IPS-15b (cell line): ENCODE data around the gene ACYP1.
A peak's percentile ranks its signal among the peaks of the same experiment; 100 is the strongest.

ENCODE experiments used
- H3K27me3 ChIP-seq: one replicate; pipeline ENCODE4 v1.6.1; 2013; ENCODE audit warnings: low read length; ENCODE audit not compliant: control insufficient read depth, insufficient read depth
- H3K36me3 ChIP-seq: one replicate; pipeline ENCODE4 v1.6.1; 2013; ENCODE audit warnings: low read length; ENCODE audit not compliant: control insufficient read depth, insufficient read depth
- H3K4me1 ChIP-seq: one replicate; pipeline ENCODE4 v1.6.1; 2013; ENCODE audit warnings: mild to moderate bottlenecking, low read length; ENCODE audit not compliant: control insufficient read depth, insufficient read depth
- H3K4me3 ChIP-seq: one replicate; pipeline ENCODE4 v1.5.1; 2013; ENCODE audit warnings: low read depth, low read length
- H3K9ac ChIP-seq: one replicate; pipeline ENCODE4 v1.6.1; 2013; ENCODE audit warnings: low read depth, mild to moderate bottlenecking, low read length
- H3K9me3 ChIP-seq: one replicate; pipeline ENCODE4 v1.6.1; 2013; ENCODE audit warnings: mild to moderate bottlenecking, low read length; ENCODE audit not compliant: control insufficient read depth, insufficient read depth

Gene ACYP1

DNA sequence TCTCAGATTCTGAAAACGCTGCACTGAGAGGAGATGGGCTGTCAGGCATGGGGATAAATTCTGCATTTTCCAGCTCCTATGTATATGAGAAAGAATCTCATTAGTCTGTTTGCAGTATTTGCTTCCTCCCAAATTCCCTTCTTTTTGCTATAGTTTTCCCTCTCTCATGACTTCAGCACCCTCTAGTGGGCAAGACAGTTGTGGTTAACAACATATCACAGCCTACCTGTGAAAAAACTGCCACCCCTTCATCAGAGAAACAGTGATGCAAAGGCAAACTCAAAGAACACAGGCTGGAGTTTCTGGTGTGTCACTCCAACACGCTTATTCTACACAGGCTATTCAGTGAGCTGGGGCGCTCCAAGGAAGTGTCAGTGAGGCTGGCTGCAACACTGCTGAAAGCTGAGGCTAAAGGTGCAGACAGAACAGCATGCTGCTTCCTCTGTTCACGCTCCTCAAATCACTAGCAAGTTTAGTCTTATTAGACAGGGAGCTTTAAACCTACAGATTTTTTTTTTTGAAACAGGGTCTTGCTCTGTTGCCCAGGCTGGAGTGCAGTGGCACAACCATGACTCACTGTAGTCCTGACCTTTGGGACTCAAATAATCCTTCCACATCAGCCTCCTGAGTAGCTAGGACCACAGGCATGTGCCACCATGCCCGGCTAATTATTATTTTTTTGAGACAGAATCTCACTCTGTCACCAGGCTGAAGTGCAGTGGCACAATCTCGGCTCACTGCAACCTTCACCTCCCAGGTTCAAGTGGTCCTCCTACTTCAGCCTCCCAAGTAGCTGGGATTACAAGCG, 24.9 kb upstream of the ACYP1 start:
- no peak overlapping the region for H3K4me3 ChIP-seq
- no peaks in the 10 kb centered on the region for H3K27me3 ChIP-seq
- H3K36me3 ChIP-seq: peaks cover 22% of the 10 kb centered on the region

DNA sequence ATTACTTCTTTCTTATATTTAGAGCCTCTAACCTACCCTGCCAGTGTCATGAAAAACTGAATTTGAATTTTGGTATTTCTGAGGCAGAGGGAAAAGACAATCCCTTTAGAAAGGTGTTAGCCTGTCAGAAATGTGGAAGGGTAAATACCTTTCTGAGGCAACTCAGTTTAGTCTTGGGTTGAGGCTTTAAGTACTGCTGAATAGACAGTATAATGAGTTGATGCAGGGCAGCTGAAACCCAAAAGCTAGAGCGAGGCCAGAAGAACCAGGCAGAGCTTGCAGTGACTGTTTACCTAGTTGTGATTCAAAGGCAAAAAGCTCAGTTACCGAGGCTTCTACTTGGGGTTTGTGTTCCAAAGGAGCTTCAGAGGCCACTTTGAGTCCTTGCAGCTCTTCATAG, 24.3 kb upstream of the ACYP1 start:
- H3K4me1 ChIP-seq: peaks cover 3% of the 10 kb centered on the region
- no peaks in the 10 kb centered on the region for H3K27me3 ChIP-seq
- no peak overlapping the region for H3K9ac ChIP-seq
- H3K4me3 ChIP-seq: no peak overlapping the region
- no peaks in the 10 kb centered on the region for H3K9me3 ChIP-seq
- H3K36me3 ChIP-seq: peaks cover 23% of the 10 kb centered on the region

More for the DNA sequence above, 24.9 kb upstream of the ACYP1 start:
- Histone ChIP-seq H3K4me1 (peaks cover 3% of the 10 kb centered on the region), H3K9me3 (no peaks in the 10 kb centered on the region), H3K9ac (no peak overlapping the region)

DNA sequence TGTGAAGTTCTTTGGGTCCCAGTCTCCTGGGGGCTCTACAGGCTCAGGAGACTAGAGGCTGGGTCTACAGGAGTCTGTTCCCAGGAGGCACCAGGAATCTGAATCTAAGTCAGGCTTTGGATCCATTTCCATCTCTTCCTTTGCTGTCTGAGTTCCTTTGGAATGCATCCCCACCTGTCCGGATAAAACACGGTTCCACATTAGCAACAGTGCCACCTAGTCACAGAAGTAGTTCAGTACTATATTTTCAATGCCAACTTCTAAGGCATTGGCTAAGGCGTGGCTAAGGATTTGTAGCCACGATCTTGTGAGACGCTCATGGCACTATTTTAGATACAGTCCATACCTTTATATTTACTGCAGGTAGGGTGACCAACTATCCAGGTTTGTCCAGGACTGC, 20.7 kb upstream of the ACYP1 start:
- H3K9ac ChIP-seq: no peak overlapping the region
- no peak overlapping the region for H3K4me3 ChIP-seq
- no peaks in the 10 kb centered on the region for H3K27me3 ChIP-seq
- H3K36me3 ChIP-seq: peaks cover 22% of the 10 kb centered on the region
- no peaks in the 10 kb centered on the region for H3K9me3 ChIP-seq
- no peaks in the 10 kb centered on the region for H3K4me1 ChIP-seq

DNA sequence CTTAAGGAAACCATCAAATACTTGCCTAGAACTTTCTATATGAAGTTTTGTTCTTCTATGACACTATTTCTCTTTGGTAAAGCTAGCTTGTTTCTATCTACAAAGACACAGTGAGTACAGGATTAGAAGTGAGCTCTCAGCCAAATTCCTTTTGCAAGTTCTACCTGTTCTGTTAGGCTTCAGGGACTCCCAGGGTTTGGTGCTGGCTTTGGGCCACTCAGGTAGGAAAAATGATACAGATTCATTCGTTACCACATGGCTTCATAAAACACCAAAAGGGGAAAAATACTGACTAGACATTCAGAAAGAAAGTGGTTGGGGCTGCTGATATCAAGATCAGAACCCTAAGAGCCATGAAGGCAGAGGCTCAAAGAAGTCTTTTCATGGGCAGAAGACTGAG, 19.4 kb upstream of the ACYP1 start:
- no peaks in the 10 kb centered on the region for H3K9me3 ChIP-seq
- no peak overlapping the region for H3K9ac ChIP-seq
- H3K36me3 ChIP-seq: peaks cover 22% of the 10 kb centered on the region
- no peak overlapping the region for H3K4me3 ChIP-seq
- no peaks in the 10 kb centered on the region for H3K4me1 ChIP-seq
- no peaks in the 10 kb centered on the region for H3K27me3 ChIP-seq

DNA sequence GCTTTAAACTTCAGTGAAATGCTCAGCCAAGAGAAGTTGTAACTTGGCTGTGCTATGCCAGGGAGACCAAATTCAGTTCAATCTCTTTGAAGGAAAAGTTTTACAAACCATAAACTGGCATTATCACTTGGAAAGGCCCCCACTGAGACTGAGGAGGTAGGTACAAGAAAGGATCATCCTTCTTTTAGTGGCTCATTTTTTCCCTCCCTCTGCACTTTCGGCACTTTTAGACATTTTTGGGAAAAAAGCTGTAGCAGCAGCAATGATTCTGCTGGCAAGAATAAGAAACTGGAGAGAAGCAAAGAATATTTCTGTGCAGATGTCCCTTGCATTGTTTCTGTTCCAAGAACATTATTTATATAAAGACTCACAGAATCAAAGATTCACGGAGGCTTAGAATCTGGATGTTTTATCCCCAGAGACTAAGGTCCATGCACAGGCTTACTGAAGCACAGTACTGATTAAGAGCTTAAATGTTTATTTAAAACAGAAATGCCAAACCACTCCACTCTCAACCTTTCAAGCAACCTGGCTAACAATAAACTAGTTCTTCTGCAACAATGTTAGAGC, 17.9 kb upstream of the ACYP1 start:
- H3K4me3 ChIP-seq: no peak overlapping the region
- H3K9ac ChIP-seq: no peak overlapping the region
- no peaks in the 10 kb centered on the region for H3K4me1 ChIP-seq
- no peaks in the 10 kb centered on the region for H3K27me3 ChIP-seq
- H3K36me3 ChIP-seq: peaks cover 22% of the 10 kb centered on the region
- no peaks in the 10 kb centered on the region for H3K9me3 ChIP-seq

DNA sequence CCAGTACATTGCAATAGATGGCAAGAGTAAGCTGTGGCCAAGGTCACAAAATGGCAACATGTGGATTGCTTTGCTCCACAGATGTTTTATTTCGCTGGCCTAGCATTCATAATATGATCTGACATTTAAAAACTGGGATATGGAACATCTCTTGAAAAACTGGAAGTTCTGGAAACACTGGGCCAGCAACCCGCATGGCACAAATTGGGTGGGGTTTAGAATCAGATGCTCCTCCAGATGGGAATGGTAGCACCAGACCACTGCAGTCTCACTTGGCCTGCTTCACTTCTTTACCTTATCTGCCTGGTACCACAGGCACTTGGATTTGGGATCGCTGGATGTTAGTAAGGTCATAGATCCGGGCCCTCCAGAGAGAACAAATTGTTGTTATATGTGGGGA, 15.7 kb upstream of the ACYP1 start:
- H3K4me3 ChIP-seq: no peak overlapping the region
- no peaks in the 10 kb centered on the region for H3K9me3 ChIP-seq
- no peaks in the 10 kb centered on the region for H3K4me1 ChIP-seq
- H3K27me3 ChIP-seq: no peaks in the 10 kb centered on the region
- H3K36me3 ChIP-seq: peaks cover 13% of the 10 kb centered on the region
- no peak overlapping the region for H3K9ac ChIP-seq

DNA sequence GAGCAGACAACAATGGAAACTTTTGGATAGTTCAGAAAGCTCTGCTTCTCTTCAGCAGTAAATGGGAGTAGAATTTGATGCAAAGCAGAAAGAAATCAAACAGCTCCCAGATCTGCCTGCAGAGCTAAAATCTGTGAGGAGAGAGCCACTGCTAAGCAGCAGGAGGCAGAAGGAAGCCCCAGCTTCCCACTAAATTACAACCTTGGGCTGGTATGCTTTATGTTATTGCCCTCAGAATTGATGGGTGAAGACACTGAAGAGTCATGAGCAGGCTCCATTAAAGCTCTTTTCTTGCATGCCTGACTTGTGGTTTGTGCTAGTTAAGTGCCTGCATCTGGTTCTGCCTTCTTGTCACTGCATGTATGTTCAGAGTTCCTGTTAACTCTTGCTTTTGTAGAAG, 14.0 kb upstream of the ACYP1 start:
- H3K27me3 ChIP-seq: no peaks in the 10 kb centered on the region
- no peak overlapping the region for H3K9ac ChIP-seq
- no peaks in the 10 kb centered on the region for H3K9me3 ChIP-seq
- H3K36me3 ChIP-seq: peaks cover 4% of the 10 kb centered on the region
- H3K4me1 ChIP-seq: no peaks in the 10 kb centered on the region
- H3K4me3 ChIP-seq: no peak overlapping the region

DNA sequence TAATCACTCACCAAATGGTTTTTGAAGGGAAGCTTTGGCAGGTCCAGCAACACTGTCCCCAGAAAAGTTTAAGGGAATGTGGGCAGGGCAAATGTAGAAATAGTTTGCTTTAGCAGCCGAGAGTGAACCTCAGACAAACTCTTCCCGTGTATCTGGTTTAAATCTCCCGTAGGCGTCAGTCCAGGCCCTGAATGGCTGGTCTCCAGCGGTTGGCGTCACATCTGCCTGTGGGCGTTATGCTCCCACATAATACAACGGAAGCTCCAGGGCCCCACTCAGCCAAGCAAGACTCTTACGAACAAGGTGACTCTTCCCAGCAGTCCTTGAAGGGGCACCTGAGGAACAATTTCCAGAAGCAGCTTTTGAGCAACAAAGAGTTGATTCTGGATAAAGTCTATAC, 6.6 kb upstream of the ACYP1 start:
- no peaks in the 10 kb centered on the region for H3K4me1 ChIP-seq
- no peaks in the 10 kb centered on the region for H3K9me3 ChIP-seq
- peak overlapping the region; percentile 45 for H3K4me3 ChIP-seq
- no peak overlapping the region for H3K9ac ChIP-seq
- H3K36me3 ChIP-seq: no peaks in the 10 kb centered on the region
- no peaks in the 10 kb centered on the region for H3K27me3 ChIP-seq

DNA sequence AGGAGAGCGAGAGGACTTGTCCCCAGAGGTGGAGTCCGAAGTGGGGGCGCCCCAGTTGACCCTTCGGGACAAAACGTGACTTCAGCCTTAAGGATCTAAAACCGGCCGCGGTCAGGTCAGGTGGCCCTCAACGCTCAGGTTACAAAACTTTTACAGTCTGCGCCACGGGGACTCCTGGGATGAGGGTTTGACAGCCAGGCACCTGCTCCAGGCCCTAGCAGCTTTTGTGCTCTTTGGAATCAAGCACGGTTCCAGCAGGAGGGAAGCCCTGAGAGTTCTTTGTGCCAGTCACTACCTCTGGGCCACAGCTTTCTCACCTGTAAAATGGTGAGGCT, 6.0 kb upstream of the ACYP1 start:
- no peaks in the 10 kb centered on the region for H3K36me3 ChIP-seq

DNA sequence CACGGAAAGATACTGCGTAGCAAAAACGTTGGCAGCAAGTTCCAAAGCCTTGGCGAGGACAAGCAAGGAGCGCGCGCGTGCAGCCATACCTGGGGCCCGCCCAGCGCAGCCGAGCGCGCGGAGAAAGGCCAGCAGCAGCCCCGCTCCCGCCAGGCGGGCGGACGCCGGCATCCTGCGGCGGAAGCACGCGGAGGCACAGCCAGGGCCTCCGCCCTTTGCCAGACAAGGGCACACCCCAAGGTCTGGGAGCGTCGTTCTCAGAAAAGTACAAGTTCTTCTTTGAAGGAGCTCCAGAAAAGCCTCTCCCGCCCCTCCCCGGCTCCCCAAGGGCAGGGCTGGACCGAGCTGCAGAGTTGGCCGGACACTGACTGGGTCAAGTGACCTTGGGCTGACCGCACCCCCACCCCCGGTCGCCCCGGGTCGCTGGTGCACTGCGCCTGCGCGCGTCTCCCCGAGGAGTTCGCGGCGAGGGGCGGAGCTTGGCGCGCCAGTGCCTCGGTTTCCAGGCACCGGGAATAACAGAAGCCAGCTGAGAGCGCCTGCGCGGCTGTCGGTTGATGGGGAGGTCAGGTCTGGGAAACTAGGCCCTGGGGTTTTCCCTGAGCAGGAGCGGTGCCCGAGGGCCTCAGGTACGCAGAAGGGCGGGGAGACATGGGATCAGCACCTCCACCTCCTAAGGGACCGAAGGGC, 5.4 kb upstream of the ACYP1 start, which contains the start of gene ZC2HC1C:
ZC2HC1C (plus strand) TSS at position 521 of the 690 bp plus-strand sequence. CDS start 933 bp downstream, outside the sequence.
- Histone ChIP-seq H3K9me3 (no peaks in the 10 kb centered on the region), H3K4me1 (no peaks in the 10 kb centered on the region), H3K4me3 (peak within 1 kb of the TSS; percentile 45), H3K36me3 (no peaks in the 10 kb centered on the region), H3K9ac (peak within 1 kb of the TSS; percentile 65), H3K27me3 (no peaks in the 10 kb centered on the region)

More for the DNA sequence above, 6.0 kb upstream of the ACYP1 start:
- no peaks in the 10 kb centered on the region for H3K9me3 ChIP-seq
- peak overlapping the region; percentile 65 for H3K9ac ChIP-seq
- no peaks in the 10 kb centered on the region for H3K27me3 ChIP-seq
- H3K4me1 ChIP-seq: no peaks in the 10 kb centered on the region
- H3K4me3 ChIP-seq: peak overlapping the region; percentile 45

DNA sequence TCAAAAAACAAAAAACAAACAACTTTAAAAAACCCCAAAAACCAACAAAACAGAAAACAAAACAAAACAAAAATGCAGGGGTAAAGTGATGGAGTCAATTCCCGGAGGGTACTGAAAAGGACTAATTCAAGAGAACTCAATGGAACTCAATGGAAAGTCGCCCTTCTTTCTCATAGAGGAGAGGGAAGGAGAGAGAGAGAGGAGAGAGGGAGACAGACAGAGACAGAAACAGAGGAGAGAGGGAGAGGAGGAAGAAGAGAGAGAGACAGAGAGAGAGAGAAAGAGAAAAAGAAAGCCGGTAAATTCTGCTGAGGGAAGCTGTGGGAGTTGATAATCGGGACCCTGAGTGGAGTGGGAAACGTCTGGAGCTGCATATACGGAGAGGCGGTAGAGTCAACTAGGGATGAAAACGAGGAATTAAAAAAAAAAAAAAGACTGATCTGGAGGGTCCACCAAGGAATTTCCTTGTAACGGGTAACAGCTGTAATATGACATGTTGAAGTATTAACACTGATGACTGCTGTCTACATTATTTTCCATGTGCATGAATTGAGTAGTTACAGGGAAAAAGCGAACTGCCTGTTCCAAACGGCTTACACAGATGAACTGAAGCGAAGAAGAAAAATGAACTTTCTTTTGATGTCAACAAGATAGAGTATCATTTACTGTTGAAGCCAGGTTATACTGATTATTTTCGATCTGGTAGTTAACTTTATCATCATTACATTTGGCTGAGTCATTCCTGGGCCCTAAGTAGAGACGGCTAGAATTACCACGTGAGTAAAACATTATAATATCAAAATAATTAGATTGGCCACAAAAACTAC, 4.7 kb upstream of the ACYP1 start:
- Histone ChIP-seq H3K9ac (peak overlapping the region; percentile 38), H3K4me1 (no peaks in the 10 kb centered on the region), H3K4me3 (peak overlapping the region; percentile 45), H3K27me3 (no peaks in the 10 kb centered on the region), H3K36me3 (no peaks in the 10 kb centered on the region), H3K9me3 (no peaks in the 10 kb centered on the region)
